Activated T-cell treated with anti-CD3 and anti-CD28 coated beads, Interleukin-2, amount 50 U/mL, for 72 hours (primary cell): ENCODE results near the gene C1orf87. TPM values are rescaled to one million over a fixed set of nuclear protein-coding genes. Genes with fewer than 3 reads are reported as not detected.

ENCODE experiments used
- ATAC-seq, 2 donors: fragments of 150-1000 bp; cut with Tn5 transposase; replicated peaks in 1 of 2; 2 replicates each; pipeline ENCODE4 v1.10.0; 2021; ENCODE audit warnings: moderate library complexity in 2 of 2, mild to moderate bottlenecking in 1 of 2
- DNase-seq, 2 donors: peaks; one replicate each; pipeline ENCODE4 v3.0.0; 2021 to 2022; ENCODE audit warnings: mixed read lengths in 1 of 2
- H3K27ac Mint-ChIP-seq: one replicate; pipeline ENCODE4 v1.8.0; 2022; ENCODE audit warnings: mild to moderate bottlenecking, moderate library complexity, mixed read lengths
- H3K27me3 Mint-ChIP-seq: one replicate; pipeline ENCODE4 v1.8.0; 2022; ENCODE audit warnings: low read depth, mixed read lengths
- H3K36me3 Mint-ChIP-seq, 2 donors: one replicate each; pipeline ENCODE4 v1.8.0; 2022; ENCODE audit warnings: mixed read lengths in 2 of 2, mild to moderate bottlenecking in 1 of 2; ENCODE audit not compliant: insufficient read depth in 2 of 2
- H3K4me1 Mint-ChIP-seq: one replicate; pipeline ENCODE4 v1.8.0; 2022; ENCODE audit warnings: low read depth, mixed read lengths
- H3K4me3 Mint-ChIP-seq, 2 donors: one replicate each; pipeline ENCODE4 v1.8.0; 2022; ENCODE audit warnings: mild to moderate bottlenecking in 2 of 2, mixed read lengths in 2 of 2, moderate library complexity in 2 of 2
- H3K9me3 Mint-ChIP-seq, 2 donors: one replicate each; pipeline ENCODE4 v1.8.0; 2022; ENCODE audit warnings: mixed read lengths in 2 of 2
- total RNA-seq, 2 donors: library from RNA; stranded (reverse); gene quantifications; one replicate each; pipeline ENCODE4 v1.2.3, GENCODE V29; 2022

Gene C1orf87
- total RNA-seq, result not detected

GRCh38 chr1:60073605-60074278, at the start of gene C1orf87:
Gene C1orf87, minus strand, starts transcription at chr1:60073770. Its CDS starts 1,127 bp downstream, at chr1:60072643.
- ATAC-seq, result no peak

GRCh38 chr1:60118085-60118484, 44.5 kb upstream of the C1orf87 start:
- H3K4me3 Mint-ChIP-seq, result no peak overlapping the region
- DNase-seq, result no peak
- H3K9me3 Mint-ChIP-seq, result peaks cover 0 to 1% of the 10 kb centered on the region in 2 donors
- H3K4me1 Mint-ChIP-seq, result no peaks in the 10 kb centered on the region
- no peak for ATAC-seq
- no peaks in the 10 kb centered on the region for H3K27me3 Mint-ChIP-seq
- H3K27ac Mint-ChIP-seq, result no peak overlapping the region
- H3K36me3 Mint-ChIP-seq, result no peaks in the 10 kb centered on the region

More at GRCh38 chr1:60073605-60074278, at the start of gene C1orf87:
- Mint-ChIP-seq H3K27me3 (peaks cover 43% of the 10 kb centered on the region), H3K27ac (no peak within 1 kb of the TSS), H3K36me3 (no peaks in the 10 kb centered on the region), H3K4me1 (no peaks in the 10 kb centered on the region), H3K9me3 (no peaks in the 10 kb centered on the region), H3K4me3 (no peak within 1 kb of the TSS)
- DNase-seq, result no peak

- Mint-ChIP-seq H3K9me3 (no peaks in the 10 kb centered on the region), H3K4me1 (no peaks in the 10 kb centered on the region), H3K36me3 (no peaks in the 10 kb centered on the region), H3K27me3 (peaks cover 6% of the 10 kb centered on the region), H3K27ac (no peak overlapping the region), H3K4me3 (no peak overlapping the region)
- ATAC-seq, result no peak
- no peak for DNase-seq
Observed at GRCh38 chr1:60114745-60115318, 41.3 kb upstream of the C1orf87 start.

GRCh38 chr1:60113596-60113995, 40.0 kb upstream of the C1orf87 start:
- H3K4me1 Mint-ChIP-seq, result no peaks in the 10 kb centered on the region
- DNase-seq, result no peak
- no peak for ATAC-seq
- H3K36me3 Mint-ChIP-seq, result no peaks in the 10 kb centered on the region
- H3K9me3 Mint-ChIP-seq, result no peaks in the 10 kb centered on the region
- no peak overlapping the region for H3K27ac Mint-ChIP-seq
- H3K27me3 Mint-ChIP-seq, result peaks cover 6% of the 10 kb centered on the region
- H3K4me3 Mint-ChIP-seq, result no peak overlapping the region

- Mint-ChIP-seq H3K36me3 (no peaks in the 10 kb centered on the region), H3K4me3 (no peak overlapping the region), H3K27ac (no peak overlapping the region), H3K9me3 (no peaks in the 10 kb centered on the region), H3K4me1 (no peaks in the 10 kb centered on the region), H3K27me3 (peaks cover 6% of the 10 kb centered on the region)
- DNase-seq, result no peak
- ATAC-seq, result no peak
Observed at GRCh38 chr1:60113028-60113427, 39.5 kb upstream of the C1orf87 start.

- ATAC-seq, result no peak
- DNase-seq, result no peak
Observed at GRCh38 chr1:60111716-60112115, 38.1 kb upstream of the C1orf87 start.

GRCh38 chr1:60111118-60111517, 37.5 kb upstream of the C1orf87 start:
- Mint-ChIP-seq H3K4me1 (no peaks in the 10 kb centered on the region), H3K9me3 (no peaks in the 10 kb centered on the region), H3K36me3 (no peaks in the 10 kb centered on the region), H3K4me3 (no peak overlapping the region), H3K27ac (no peak overlapping the region), H3K27me3 (peaks cover 13% of the 10 kb centered on the region)
- ATAC-seq, result no peak
- no peak for DNase-seq

More at GRCh38 chr1:60111716-60112115, 38.1 kb upstream of the C1orf87 start:
- Mint-ChIP-seq H3K27me3 (peaks cover 8% of the 10 kb centered on the region), H3K36me3 (no peaks in the 10 kb centered on the region), H3K27ac (no peak overlapping the region), H3K9me3 (no peaks in the 10 kb centered on the region), H3K4me3 (no peak overlapping the region), H3K4me1 (no peaks in the 10 kb centered on the region)

- no peaks in the 10 kb centered on the region for H3K9me3 Mint-ChIP-seq
- H3K4me3 Mint-ChIP-seq, result no peak overlapping the region
Observed at GRCh38 chr1:60108196-60108595, 34.6 kb upstream of the C1orf87 start.

GRCh38 chr1:60103186-60103585, 29.6 kb upstream of the C1orf87 start:
- Mint-ChIP-seq H3K4me1 (no peaks in the 10 kb centered on the region), H3K4me3 (no peak overlapping the region), H3K27ac (no peak overlapping the region), H3K27me3 (peaks cover 7% of the 10 kb centered on the region), H3K9me3 (peaks cover 0 to 1% of the 10 kb centered on the region in 2 donors), H3K36me3 (no peaks in the 10 kb centered on the region)
- no peak for DNase-seq
- ATAC-seq, result no peak

More at GRCh38 chr1:60108196-60108595, 34.6 kb upstream of the C1orf87 start:
- ATAC-seq, result no peak
- Mint-ChIP-seq H3K27me3 (peaks cover 13% of the 10 kb centered on the region), H3K4me1 (no peaks in the 10 kb centered on the region), H3K27ac (no peak overlapping the region), H3K36me3 (no peaks in the 10 kb centered on the region)
- no peak for DNase-seq

- Mint-ChIP-seq H3K36me3 (no peaks in the 10 kb centered on the region), H3K9me3 (peaks cover 0 to 1% of the 10 kb centered on the region in 2 donors), H3K4me1 (no peaks in the 10 kb centered on the region), H3K27ac (no peak overlapping the region), H3K4me3 (no peak overlapping the region), H3K27me3 (peaks cover 7% of the 10 kb centered on the region)
- no peak for DNase-seq
- ATAC-seq, result no peak
Observed at GRCh38 chr1:60102267-60103061, 28.9 kb upstream of the C1orf87 start.

- ATAC-seq (no peak), DNase-seq (no peak)
- Mint-ChIP-seq H3K4me3 (no peak overlapping the region), H3K27me3 (peaks cover 3% of the 10 kb centered on the region), H3K27ac (no peak overlapping the region), H3K36me3 (no peaks in the 10 kb centered on the region), H3K9me3 (peaks cover 0 to 1% of the 10 kb centered on the region in 2 donors), H3K4me1 (no peaks in the 10 kb centered on the region)
Observed at GRCh38 chr1:60101516-60101915, 27.9 kb upstream of the C1orf87 start.

GRCh38 chr1:60091195-60091715, 17.7 kb upstream of the C1orf87 start:
- Mint-ChIP-seq H3K4me3 (no peak overlapping the region), H3K9me3 (peaks cover 0 to 1% of the 10 kb centered on the region in 2 donors), H3K27ac (no peak overlapping the region), H3K36me3 (no peaks in the 10 kb centered on the region), H3K27me3 (no peaks in the 10 kb centered on the region), H3K4me1 (no peaks in the 10 kb centered on the region)
- DNase-seq (no peak), ATAC-seq (no peak)

GRCh38 chr1:60090655-60091054, 17.1 kb upstream of the C1orf87 start:
- H3K36me3 Mint-ChIP-seq, result no peaks in the 10 kb centered on the region
- peaks cover 0 to 1% of the 10 kb centered on the region in 2 donors for H3K9me3 Mint-ChIP-seq
- DNase-seq (no peak), ATAC-seq (no peak)
- H3K4me1 Mint-ChIP-seq, result no peaks in the 10 kb centered on the region
- no peak overlapping the region for H3K4me3 Mint-ChIP-seq
- no peaks in the 10 kb centered on the region for H3K27me3 Mint-ChIP-seq
- no peak overlapping the region for H3K27ac Mint-ChIP-seq
